Duodenal mucosa (tissue), 2 donors: Measurements from ENCODE around the gene SORBS2.

Experiments used
- H3K27ac ChIP-seq: one replicate; pipeline ENCODE4 v1.7.0; 2013; ENCODE audit warnings: low read depth, low read length
- H3K27me3 ChIP-seq, 2 donors: one replicate each; pipeline ENCODE4 v1.7.0; 2013; ENCODE audit warnings: low read length in 2 of 2, control low read depth in 1 of 2; ENCODE audit not compliant: insufficient read depth in 2 of 2, control insufficient read depth in 1 of 2
- H3K36me3 ChIP-seq, 2 donors: one replicate each; pipeline ENCODE4 v1.7.0; 2013; ENCODE audit warnings: low read length in 2 of 2, control low read depth in 1 of 2; ENCODE audit not compliant: insufficient read depth in 2 of 2, control insufficient read depth in 1 of 2
- H3K4me1 ChIP-seq, 2 donors: one replicate each; pipeline ENCODE4 v1.7.0; 2013; ENCODE audit warnings: low read length in 2 of 2, control low read depth in 1 of 2; ENCODE audit not compliant: insufficient read depth in 2 of 2, control insufficient read depth in 1 of 2
- H3K4me3 ChIP-seq, 2 donors: one replicate each; pipeline ENCODE4 v1.7.0; 2013; ENCODE audit warnings: low read length in 2 of 2, low read depth in 1 of 2
- H3K9ac ChIP-seq, 2 donors: one replicate each; pipeline ENCODE4 v1.7.0; 2013; ENCODE audit warnings: low read length in 2 of 2, low read depth in 1 of 2
- H3K9me3 ChIP-seq, 2 donors: one replicate each; pipeline ENCODE4 v1.7.0; 2013; ENCODE audit warnings: low read length in 2 of 2, control low read depth in 1 of 2; ENCODE audit not compliant: control insufficient read depth in 1 of 2

SORBS2 gene

GRCh38 chr4:185730387-185730786 lies 81.6 kb downstream of the SORBS2 start:
- H3K9ac ChIP-seq = no peak overlapping the region
- H3K27ac ChIP-seq = no peak overlapping the region
- H3K27me3 ChIP-seq = no peaks in the 10 kb centered on the region
- no peaks in the 10 kb centered on the region for H3K4me1 ChIP-seq
- no peaks in the 10 kb centered on the region for H3K9me3 ChIP-seq
- no peak overlapping the region for H3K4me3 ChIP-seq
- no peaks in the 10 kb centered on the region for H3K36me3 ChIP-seq

GRCh38 chr4:185729391-185729804 lies 82.6 kb downstream of the SORBS2 start:
- Histone ChIP-seq H3K9ac (no peak overlapping the region), H3K4me1 (no peaks in the 10 kb centered on the region)

GRCh38 chr4:185728893-185729292 lies 83.1 kb downstream of the SORBS2 start:
- Histone ChIP-seq H3K9ac (no peak overlapping the region), H3K4me3 (no peak overlapping the region), H3K9me3 (no peaks in the 10 kb centered on the region), H3K4me1 (no peaks in the 10 kb centered on the region), H3K27me3 (no peaks in the 10 kb centered on the region), H3K27ac (no peak overlapping the region), H3K36me3 (no peaks in the 10 kb centered on the region)

More at GRCh38 chr4:185729391-185729804, 82.6 kb downstream of the SORBS2 start:
- H3K27me3 ChIP-seq = no peaks in the 10 kb centered on the region
- no peaks in the 10 kb centered on the region for H3K9me3 ChIP-seq
- H3K4me3 ChIP-seq = no peak overlapping the region
- no peaks in the 10 kb centered on the region for H3K36me3 ChIP-seq
- H3K27ac ChIP-seq = no peak overlapping the region

GRCh38 chr4:185726931-185727330 lies 85.1 kb downstream of the SORBS2 start:
- no peaks in the 10 kb centered on the region for H3K9me3 ChIP-seq
- H3K4me3 ChIP-seq = no peak overlapping the region
- H3K9ac ChIP-seq = no peak overlapping the region
- no peaks in the 10 kb centered on the region for H3K36me3 ChIP-seq
- no peaks in the 10 kb centered on the region for H3K4me1 ChIP-seq
- H3K27me3 ChIP-seq = no peaks in the 10 kb centered on the region
- H3K27ac ChIP-seq = no peak overlapping the region

- H3K27ac ChIP-seq = no peak overlapping the region
- no peaks in the 10 kb centered on the region for H3K36me3 ChIP-seq
- no peaks in the 10 kb centered on the region for H3K27me3 ChIP-seq
- H3K4me1 ChIP-seq = peaks cover 0 to 7% of the 10 kb centered on the region in 2 donors
- no peak overlapping the region for H3K4me3 ChIP-seq
- H3K9me3 ChIP-seq = no peaks in the 10 kb centered on the region
- H3K9ac ChIP-seq = no peak overlapping the region
Observed at GRCh38 chr4:185723631-185724260, 88.2 kb downstream of the SORBS2 start.

GRCh38 chr4:185722029-185722316 lies 90.0 kb downstream of the SORBS2 start:
- Histone ChIP-seq H3K4me3 (no peak overlapping the region), H3K27ac (no peak overlapping the region), H3K27me3 (no peaks in the 10 kb centered on the region), H3K36me3 (no peaks in the 10 kb centered on the region), H3K9ac (no peak overlapping the region), H3K9me3 (no peaks in the 10 kb centered on the region), H3K4me1 (peaks cover 0 to 11% of the 10 kb centered on the region in 2 donors)

GRCh38 chr4:185721190-185722028 lies 90.6 kb downstream of the SORBS2 start:
- no peak overlapping the region for H3K4me3 ChIP-seq
- no peaks in the 10 kb centered on the region for H3K27me3 ChIP-seq
- H3K36me3 ChIP-seq = no peaks in the 10 kb centered on the region
- no peaks in the 10 kb centered on the region for H3K9me3 ChIP-seq
- peaks cover 0 to 11% of the 10 kb centered on the region in 2 donors for H3K4me1 ChIP-seq
- no peak overlapping the region for H3K9ac ChIP-seq
- H3K27ac ChIP-seq = no peak overlapping the region

- Histone ChIP-seq H3K4me1 (peaks cover 0 to 11% of the 10 kb centered on the region in 2 donors), H3K4me3 (no peak overlapping the region), H3K27me3 (no peaks in the 10 kb centered on the region), H3K9me3 (no peaks in the 10 kb centered on the region), H3K36me3 (no peaks in the 10 kb centered on the region), H3K27ac (no peak overlapping the region), H3K9ac (no peak overlapping the region)
Observed at GRCh38 chr4:185719500-185719858, 92.5 kb downstream of the SORBS2 start.

- H3K27ac ChIP-seq = no peak overlapping the region
- H3K36me3 ChIP-seq = no peaks in the 10 kb centered on the region
- peaks cover 4 to 15% of the 10 kb centered on the region in 2 donors for H3K4me1 ChIP-seq
- H3K9me3 ChIP-seq = no peaks in the 10 kb centered on the region
- no peak overlapping the region for H3K4me3 ChIP-seq
- H3K27me3 ChIP-seq = no peaks in the 10 kb centered on the region
- H3K9ac ChIP-seq = no peak overlapping the region
Observed at GRCh38 chr4:185718578-185719499, 93.2 kb downstream of the SORBS2 start.

- no peaks in the 10 kb centered on the region for H3K9me3 ChIP-seq
- no peak overlapping the region for H3K4me3 ChIP-seq
- peaks cover 10 to 18% of the 10 kb centered on the region in 2 donors for H3K4me1 ChIP-seq
- H3K27me3 ChIP-seq = no peaks in the 10 kb centered on the region
- no peak overlapping the region for H3K9ac ChIP-seq
- H3K36me3 ChIP-seq = no peaks in the 10 kb centered on the region
- peak overlapping the region; percentile 37 for H3K27ac ChIP-seq
Observed at GRCh38 chr4:185717377-185717741, 94.6 kb downstream of the SORBS2 start.
